ENCODE data around the gene DEFB126.

- TF ChIP-seq SP1 (IDR thresholded peaks at IDR 0.05) (no peak), FOXM1 (IDR thresholded peaks at IDR 0.05; ENCODE audit: borderline replicate concordance) (no peak), FOXK2 (IDR thresholded peaks at IDR 0.05) (no peak), HDGF (IDR thresholded peaks at IDR 0.05; ENCODE audit: borderline replicate concordance) (no peak), BHLHE40 (IDR thresholded peaks at IDR 0.05; ENCODE audit: borderline replicate concordance) (no peak), TARDBP (IDR thresholded peaks at IDR 0.05) (no peak), NFRKB (IDR thresholded peaks at IDR 0.05) (no peak)
Observed at GRCh38 chr20:152131-152530, 9.7 kb downstream of the DEFB126 start.

Data from HEK293T (cell line).